Stimulated activated CD4-positive, alpha-beta T cell treated with anti-CD3 and anti-CD28 coated beads, Interleukin-1b, Interleukin-23, amount 100 ng/mL, for 1 hour (primary cell): ENCODE data around the gene PPIP5K2.

Experiments used
- DNase-seq, 2 donors: peaks; one replicate each; pipeline ENCODE4 v3.0.0-alpha.2; 2020; ENCODE audit warnings: low read depth in 2 of 2

The PPIP5K2 gene

DNA sequence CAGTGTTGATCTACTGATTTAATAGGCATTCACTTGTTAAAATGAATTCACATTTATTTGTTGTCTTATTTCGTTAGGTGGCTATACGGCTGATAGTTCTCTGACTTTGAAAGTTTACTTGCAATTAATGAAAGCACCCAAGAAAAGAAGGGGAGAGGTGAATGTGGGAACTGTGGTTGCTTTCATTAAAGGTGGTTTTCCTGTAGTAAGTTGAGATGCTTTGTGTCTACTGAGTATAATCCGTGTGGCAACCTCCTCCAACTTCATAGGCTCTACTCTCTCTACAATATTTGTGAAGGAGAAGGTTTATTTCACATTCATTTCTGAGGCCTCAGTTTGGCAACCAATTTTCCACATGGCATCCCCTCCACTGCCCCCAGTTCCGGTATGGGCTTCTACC, 125.7 kb downstream of the PPIP5K2 start:
- no peak for DNase-seq

DNA sequence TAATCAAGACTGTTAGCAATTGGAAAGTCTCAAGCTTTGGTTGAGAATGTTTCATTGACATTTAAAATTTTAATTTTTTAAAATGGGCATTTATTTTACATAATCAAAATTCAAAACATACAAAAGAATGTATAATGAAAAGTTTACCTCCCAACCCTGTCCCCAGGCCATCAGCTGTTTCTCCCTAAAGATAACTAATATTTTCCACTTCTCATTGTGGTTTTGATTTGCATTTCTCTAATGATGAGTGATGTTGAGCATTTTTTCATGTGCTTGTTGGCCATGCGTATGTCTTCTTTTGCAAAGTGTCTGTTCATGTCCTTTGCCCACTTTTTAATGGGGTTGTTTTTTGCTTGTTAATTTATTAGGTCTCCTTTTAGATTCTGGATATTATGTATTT, 127.0 kb downstream of the PPIP5K2 start:
- no peak for DNase-seq

DNA sequence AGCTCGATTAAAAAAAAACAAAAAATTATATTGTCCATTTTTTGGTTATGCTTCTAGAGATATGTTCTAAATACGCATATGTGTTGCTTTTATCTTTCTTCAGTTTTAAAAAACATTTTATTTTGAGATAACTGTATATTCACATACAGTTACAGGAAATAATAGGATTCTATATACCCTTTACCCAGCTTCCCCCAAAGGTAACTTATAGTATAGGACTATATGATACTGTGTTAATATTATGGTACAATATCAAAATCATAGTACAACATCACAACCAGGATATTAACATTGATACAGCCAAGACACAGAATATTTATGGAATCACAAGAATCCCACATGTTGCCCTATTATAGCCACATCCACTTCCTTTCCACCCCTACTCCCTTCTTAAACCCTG, 129.0 kb downstream of the PPIP5K2 start:
- no peak for DNase-seq

DNA sequence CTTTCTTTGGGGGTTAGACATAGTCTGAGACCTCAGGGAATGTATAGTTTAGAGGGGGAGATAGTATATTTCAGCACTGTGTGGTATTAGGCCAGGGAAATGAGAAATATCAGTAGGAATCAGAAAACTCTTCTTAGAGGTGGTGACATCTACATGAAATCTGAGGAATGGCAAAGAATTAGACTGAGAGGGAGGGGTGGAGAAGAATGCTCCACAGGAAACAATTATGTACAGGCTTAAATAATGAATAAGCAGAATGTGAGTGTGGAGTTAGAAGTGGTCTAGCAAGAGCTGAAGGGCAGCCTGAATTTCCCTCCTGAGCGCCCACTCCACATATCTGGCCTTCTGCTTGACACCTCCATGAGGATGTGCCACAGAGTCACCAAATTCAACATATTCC, 134.8 kb downstream of the PPIP5K2 start:
- DNase-seq, result no peak

DNA sequence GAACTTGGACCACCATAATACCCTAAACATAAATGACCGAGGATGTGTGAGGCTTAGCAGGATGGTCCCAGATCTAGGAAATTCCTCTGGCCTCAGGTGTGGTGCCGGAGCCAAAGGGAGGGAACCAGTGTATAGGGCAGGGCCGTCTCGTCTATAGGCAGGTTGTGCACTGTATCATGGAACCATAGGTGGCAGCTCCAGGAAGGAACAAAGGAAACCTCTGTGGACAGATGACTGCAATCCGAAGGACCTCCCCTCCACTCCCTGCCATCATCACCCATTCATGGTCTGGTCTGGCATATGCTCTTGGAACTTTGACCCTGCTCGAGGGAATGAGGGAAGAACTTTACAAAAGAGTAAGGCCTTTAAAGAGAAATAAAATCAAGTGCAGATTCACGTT, 135.6 kb downstream of the PPIP5K2 start:
- DNase-seq, result no peak

DNA sequence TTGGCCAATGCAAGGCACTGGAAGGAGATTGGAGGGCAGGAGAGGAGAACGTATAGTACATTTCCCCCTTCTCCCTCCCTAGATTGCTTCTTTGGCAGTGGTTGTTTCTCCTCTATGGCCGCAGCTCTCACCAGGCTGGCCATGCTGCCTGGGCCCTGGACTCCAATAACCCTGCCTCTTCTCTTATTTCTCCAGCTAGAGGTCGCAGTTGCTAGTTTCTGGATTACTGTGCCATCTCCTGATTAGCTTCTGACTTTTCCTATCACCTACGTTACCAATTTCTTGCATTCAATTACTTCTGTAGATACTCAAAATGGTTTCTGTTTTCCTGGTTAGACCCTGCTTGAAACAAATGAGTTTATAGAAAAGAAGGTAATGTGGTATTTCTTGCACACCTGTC, 136.1 kb downstream of the PPIP5K2 start:
- no peak for DNase-seq

DNA sequence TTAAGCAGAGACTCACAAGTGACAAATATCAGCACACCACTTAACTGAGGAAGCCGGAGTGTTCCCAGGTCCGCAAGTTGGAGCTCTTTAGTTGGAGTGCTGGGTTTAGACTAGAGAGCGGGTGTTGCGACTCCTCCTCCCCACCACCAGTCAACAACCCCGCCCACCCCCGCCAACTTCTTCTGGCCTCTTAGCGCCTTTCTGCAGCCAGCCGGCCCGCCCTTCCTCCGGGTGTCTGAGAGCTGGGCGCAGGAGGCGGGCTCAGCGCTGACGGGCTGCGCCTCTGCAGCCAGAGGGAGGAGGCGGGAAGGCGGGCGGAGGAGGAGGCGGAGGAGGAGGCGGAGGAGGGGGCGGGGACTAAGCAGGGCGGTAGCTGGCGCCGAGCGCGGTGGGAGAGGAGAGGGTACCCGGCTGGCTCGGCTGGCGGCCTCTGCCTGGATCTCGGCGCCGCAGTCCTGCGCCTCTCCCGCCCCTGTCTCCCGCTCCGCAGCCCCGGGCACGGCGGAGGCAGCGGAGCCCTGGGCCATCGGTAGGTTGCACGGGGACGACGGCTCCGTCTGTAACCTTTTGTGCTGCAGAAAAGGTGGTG, 138.4 kb downstream of the PPIP5K2 start, which contains the start of gene MACIR:
MACIR (plus strand) TSS at position 396 of the 589 bp plus-strand sequence. CDS start 17,157 bp downstream, outside the sequence.
- DNase-seq, result peak; percentile 75 to 83

DNA sequence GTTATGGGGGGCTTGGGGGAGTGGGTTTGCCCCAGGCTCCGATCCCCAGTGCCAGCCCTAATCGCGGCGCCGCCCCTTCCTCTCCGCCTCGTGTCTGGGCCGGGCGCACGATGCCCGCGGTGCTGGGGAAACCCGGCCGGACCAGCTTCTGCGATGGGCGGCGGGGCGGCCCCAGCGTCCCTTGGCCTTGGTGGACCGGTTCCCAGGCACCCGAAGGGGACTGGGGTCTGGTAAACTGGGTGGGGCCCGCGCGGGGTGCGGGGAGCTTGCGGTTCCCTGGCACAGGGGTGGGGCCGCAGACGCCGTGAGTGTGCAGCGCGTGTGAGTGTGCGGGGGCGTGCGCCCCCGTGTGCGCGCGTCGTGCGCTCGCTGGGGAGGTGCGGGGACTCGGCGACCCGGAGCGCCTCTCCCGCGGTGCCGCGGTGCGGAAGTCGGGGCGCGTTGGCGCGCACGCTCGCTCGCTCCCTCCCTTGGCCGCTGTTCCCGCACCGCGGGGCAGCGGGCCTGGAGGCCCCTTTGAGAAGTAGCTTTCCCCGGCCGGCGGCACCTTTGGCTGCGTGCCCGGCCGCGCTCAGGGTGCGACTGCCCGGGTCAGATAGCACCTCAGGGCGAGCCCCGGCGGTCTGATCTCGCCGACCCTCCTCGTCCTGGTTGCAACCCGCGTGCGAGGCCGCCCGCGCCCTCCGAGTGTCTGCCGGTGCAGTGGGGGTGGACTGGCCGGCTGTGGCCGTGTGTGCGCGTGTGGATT, 139.0 kb downstream of the PPIP5K2 start:
- DNase-seq, result peak; percentile 9 to 30

DNA sequence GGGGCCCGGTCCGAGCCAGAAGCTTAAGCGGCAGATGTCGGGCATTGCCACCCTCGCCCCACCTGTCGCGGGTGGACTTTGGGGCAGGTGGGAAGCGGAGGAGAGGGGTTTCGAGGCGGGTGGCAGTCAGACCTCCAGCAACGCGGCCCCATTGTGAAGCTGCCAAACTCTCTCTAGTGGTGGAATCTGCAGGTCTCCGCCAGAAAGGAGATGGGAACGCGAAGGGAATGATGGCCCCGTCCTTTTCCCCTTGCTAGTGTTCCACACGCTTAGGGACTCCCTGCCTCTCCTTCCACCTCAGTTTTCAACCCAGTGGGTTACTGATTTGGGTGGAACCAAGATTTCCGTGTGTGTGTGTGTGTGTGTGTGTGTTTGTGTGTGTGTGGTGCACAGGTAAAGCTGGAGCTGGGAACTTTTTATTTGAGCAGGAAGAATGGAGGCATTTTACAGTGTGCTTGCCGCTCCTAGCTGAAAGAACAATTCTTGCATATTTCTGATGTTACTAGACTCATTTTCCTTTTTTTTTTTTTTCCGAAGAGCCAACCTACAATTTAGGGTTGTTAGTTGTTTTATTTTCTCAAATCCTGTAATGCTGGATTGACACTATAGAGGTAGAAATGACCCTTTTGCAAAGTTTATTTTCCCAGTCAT, 139.7 kb downstream of the PPIP5K2 start:
- no peak for DNase-seq

DNA sequence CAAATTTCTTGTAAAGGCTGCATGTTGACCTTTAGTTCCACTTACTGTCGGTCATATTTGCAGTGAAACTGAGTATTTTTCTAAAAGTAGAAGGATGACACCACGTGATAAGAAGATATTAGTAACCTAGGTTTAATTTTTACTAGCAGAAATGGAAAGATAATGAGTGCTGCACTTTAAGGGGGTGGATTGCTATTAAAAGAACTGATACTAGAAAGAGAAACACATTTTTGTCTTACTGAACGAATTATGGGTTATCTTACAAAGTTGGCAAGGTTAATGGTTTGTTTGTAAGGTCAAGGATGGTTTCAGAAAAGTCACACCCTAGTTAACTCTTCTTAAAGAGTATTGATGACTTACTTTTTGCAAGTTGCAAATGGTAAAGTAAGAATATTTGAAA, 140.8 kb downstream of the PPIP5K2 start:
- DNase-seq, result no peak
